Measurements from ENCODE around the gene AKAP13.

Gene AKAP13

DNA sequence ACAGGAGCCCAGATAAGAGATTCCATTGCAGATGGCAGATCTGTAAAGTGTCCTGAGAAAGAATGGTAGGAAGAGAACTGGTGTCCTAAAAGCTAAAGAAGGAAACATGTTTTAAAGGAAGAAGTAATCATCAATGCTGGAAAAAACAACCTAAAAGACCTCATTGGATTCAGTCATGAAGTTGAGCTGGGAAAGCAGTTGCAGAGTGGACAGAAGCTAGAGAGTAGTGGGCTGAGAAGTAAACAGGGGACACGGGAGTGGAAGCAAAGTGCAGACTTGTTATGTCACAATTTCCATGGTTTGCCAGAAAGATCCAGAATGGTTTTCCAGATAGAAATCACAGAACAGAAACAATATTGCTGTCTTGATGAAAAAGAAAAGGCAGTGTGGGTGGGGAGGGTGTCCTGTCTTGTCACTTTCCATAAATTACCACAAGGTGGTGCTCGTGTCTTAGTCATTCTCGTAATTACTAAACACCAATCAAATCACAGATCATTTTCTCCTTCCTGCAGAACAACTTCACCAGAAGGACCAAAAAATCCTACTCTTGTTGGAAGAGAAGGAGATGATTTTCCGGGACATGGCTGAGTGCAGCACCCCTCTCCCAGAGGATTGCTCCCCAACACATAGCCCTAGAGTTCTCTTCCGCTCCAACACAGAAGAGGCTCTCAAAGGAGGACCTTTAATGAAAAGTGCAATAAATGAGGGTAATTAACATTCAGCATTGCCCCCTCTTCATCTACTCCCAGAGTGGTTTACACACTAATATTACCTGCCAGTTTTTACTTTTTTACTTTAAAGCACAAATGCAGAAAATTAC lies 349.8 kb downstream of the AKAP13 start:
- H3K9me3 Mint-ChIP-seq: peaks cover 10% of the 10 kb centered on the region
- no peak overlapping the region for H3K4me3 Mint-ChIP-seq

DNA sequence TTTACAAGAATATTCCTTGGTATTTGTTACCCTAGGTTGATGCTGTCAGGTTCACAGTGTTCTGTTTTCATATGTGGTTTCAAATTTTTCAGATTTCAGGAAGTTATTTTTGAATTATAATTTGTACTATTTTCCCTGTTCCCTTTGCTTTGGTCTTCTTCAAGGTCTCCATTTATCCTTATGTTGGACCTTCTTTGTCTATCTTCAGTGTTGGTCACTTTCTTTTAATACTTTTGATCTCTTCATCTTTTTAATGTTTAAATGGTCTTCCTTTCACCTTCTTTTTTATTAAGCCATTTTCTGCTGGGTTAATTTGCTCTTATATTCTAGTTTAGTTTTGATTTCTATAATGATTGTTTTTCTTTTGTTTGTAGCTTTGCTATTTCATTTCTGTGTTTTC lies 353.0 kb downstream of the AKAP13 start:
- Mint-ChIP-seq H3K27ac (ENCODE audit: low read depth) (peak overlapping the region; percentile 93), H3K27me3 (no peaks in the 10 kb centered on the region), H3K4me3 (peak overlapping the region; percentile 9), H3K36me3 (ENCODE audit: insufficient read depth) (peaks cover 90% of the 10 kb centered on the region), H3K9me3 (peaks cover 10% of the 10 kb centered on the region), H3K4me1 (peaks cover 36% of the 10 kb centered on the region)
- ATAC-seq (replicated peaks; ENCODE audit: extremely low read depth, poor library complexity, severe bottlenecking) (no peak), DNase-seq (ENCODE audit: low spot score in 2 of 2) (no peak)

More for the DNA sequence above, 349.8 kb downstream of the AKAP13 start:
- peaks cover 88% of the 10 kb centered on the region for H3K36me3 Mint-ChIP-seq (ENCODE audit: insufficient read depth)
- peaks cover 34% of the 10 kb centered on the region for H3K4me1 Mint-ChIP-seq
- H3K27me3 Mint-ChIP-seq: no peaks in the 10 kb centered on the region
- peak overlapping the region; percentile 24 for H3K27ac Mint-ChIP-seq (ENCODE audit: low read depth)
- ATAC-seq (replicated peaks; ENCODE audit: extremely low read depth, poor library complexity, severe bottlenecking) (peak; percentile 75), DNase-seq (ENCODE audit: low spot score in 2 of 2) (peak in 1 of 2 donors; percentile 46)

DNA sequence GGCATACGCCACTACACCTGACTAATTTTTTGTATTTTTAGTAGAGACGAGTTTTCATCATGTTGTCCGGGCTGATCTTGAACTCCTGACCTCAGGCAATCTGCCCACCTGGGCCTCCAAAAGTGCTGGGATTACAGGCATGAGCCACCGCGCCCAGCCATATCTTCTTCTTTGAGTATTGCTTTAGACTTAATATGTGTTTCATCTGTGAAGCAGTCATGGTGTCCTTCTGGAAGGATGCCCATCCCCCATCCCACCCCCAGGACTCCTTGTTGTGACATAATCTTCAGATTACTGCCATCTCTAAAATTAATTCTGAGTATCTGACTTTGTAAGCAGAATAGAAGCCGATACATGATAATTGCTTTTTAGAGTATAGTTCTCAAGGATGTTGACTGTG lies 356.7 kb downstream of the AKAP13 start:
- Mint-ChIP-seq H3K27me3 (no peaks in the 10 kb centered on the region), H3K9me3 (peaks cover 10% of the 10 kb centered on the region), H3K27ac (ENCODE audit: low read depth) (no peak overlapping the region), H3K4me1 (peaks cover 26% of the 10 kb centered on the region), H3K4me3 (no peak overlapping the region), H3K36me3 (ENCODE audit: insufficient read depth) (peaks cover 92% of the 10 kb centered on the region)
- ATAC-seq (replicated peaks; ENCODE audit: extremely low read depth, poor library complexity, severe bottlenecking): no peak
- DNase-seq (ENCODE audit: low spot score in 2 of 2): no peak

DNA sequence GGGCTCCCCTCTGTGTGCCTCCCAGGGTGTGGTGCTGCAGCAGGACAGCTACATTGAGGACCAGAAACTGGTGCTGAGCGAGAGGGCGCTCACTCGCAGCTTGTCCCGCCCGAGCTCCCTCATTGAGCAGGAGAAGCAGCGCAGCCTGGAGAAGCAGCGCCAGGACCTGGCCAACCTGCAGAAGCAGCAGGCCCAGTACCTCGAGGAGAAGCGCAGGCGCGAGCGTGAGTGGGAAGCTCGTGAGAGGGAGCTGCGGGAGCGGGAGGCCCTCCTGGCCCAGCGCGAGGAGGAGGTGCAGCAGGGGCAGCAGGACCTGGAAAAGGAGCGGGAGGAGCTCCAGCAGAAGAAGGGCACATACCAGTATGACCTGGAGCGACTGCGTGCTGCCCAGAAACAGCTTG lies 360.6 kb downstream of the AKAP13 start:
- Mint-ChIP-seq H3K4me3 (no peak overlapping the region), H3K4me1 (peaks cover 6% of the 10 kb centered on the region), H3K27me3 (no peaks in the 10 kb centered on the region), H3K27ac (ENCODE audit: low read depth) (no peak overlapping the region), H3K36me3 (ENCODE audit: insufficient read depth) (peaks cover 95% of the 10 kb centered on the region), H3K9me3 (no peaks in the 10 kb centered on the region)
- DNase-seq (ENCODE audit: low spot score in 2 of 2): no peak
- ATAC-seq (replicated peaks; ENCODE audit: extremely low read depth, poor library complexity, severe bottlenecking): no peak

GRCh38 chr15:85741662-85742061 lies 361.3 kb downstream of the AKAP13 start:
- no peaks in the 10 kb centered on the region for H3K9me3 Mint-ChIP-seq
- H3K36me3 Mint-ChIP-seq (ENCODE audit: insufficient read depth): peaks cover 95% of the 10 kb centered on the region
- H3K4me1 Mint-ChIP-seq: peaks cover 6% of the 10 kb centered on the region
- H3K27ac Mint-ChIP-seq (ENCODE audit: low read depth): peak overlapping the region; percentile 73
- ATAC-seq (replicated peaks; ENCODE audit: extremely low read depth, poor library complexity, severe bottlenecking) (no peak), DNase-seq (ENCODE audit: low spot score in 2 of 2) (no peak)
- H3K27me3 Mint-ChIP-seq: no peaks in the 10 kb centered on the region
- no peak overlapping the region for H3K4me3 Mint-ChIP-seq

DNA sequence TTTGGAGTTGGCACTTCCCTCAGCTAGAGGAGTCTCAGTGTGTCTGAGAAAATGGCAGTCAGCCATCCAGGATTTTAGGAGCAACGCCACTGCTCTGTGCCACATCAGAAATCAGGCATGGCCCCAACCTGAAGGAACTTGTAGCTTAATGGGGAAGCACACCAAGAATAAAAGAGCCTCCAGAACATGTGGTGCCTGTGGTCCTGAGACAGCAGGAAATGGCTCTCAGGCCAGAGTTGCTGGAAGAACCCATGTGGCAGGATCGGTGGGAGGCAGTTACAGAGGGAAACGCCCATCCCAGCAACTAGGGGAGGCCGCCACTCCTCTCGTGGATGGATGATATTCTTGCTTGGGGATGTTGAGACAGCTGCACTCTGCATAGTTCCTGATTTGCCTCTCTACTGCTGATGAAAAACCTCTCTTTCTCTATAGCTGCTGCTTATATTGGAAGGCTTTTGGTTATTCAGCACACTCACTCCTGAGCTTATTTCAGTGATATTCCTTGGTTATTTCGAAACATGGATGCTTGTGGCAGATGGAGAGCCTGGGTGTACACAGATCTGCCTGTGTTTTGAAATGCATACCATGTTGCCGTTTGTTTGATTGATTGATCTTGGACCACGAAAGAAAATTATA lies 361.9 kb downstream of the AKAP13 start:
- Mint-ChIP-seq H3K27ac (ENCODE audit: low read depth) (peak overlapping the region; percentile 73), H3K9me3 (no peaks in the 10 kb centered on the region), H3K36me3 (ENCODE audit: insufficient read depth) (peaks cover 94% of the 10 kb centered on the region)

DNA sequence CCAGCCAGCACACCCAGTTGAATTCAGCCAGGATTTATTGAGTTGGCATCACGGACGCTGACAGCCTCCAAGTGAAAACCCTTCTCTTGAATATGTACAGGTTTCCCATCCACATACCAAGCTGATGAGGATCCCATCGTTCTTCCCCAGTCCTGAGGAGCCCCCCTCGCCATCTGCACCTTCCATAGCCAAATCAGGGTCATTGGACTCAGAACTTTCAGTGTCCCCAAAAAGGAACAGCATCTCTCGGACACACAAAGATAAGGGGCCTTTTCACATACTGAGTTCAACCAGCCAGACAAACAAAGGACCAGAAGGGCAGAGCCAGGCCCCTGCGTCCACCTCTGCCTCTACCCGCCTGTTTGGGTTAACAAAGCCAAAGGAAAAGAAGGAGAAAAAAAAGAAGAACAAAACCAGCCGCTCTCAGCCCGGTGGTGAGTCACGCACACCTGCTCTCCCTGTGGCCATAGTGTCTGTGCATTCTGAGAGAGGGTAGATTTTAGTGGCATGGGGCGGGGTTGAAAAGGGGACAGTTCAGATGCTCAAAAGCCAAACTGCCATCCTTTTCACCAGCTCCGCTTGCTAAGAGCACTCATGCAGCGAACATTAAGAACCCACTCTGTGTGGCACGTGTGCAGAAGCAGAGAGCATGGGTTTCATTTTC lies 363.1 kb downstream of the AKAP13 start:
- Mint-ChIP-seq H3K9me3 (no peaks in the 10 kb centered on the region), H3K4me3 (no peak overlapping the region), H3K27me3 (no peaks in the 10 kb centered on the region), H3K4me1 (peaks cover 6% of the 10 kb centered on the region), H3K36me3 (ENCODE audit: insufficient read depth) (peaks cover 90% of the 10 kb centered on the region), H3K27ac (ENCODE audit: low read depth) (peak overlapping the region; percentile 64)
- DNase-seq (ENCODE audit: low spot score in 2 of 2): no peak
- ATAC-seq (replicated peaks; ENCODE audit: extremely low read depth, poor library complexity, severe bottlenecking): no peak

More for the DNA sequence above, 361.9 kb downstream of the AKAP13 start:
- ATAC-seq (replicated peaks; ENCODE audit: extremely low read depth, poor library complexity, severe bottlenecking): no peak
- no peak for DNase-seq (ENCODE audit: low spot score in 2 of 2)
- Mint-ChIP-seq H3K4me1 (peaks cover 6% of the 10 kb centered on the region), H3K27me3 (no peaks in the 10 kb centered on the region), H3K4me3 (no peak overlapping the region)

- no peak for DNase-seq (ENCODE audit: low spot score in 2 of 2)
- ATAC-seq (replicated peaks; ENCODE audit: extremely low read depth, poor library complexity, severe bottlenecking): no peak
- H3K36me3 Mint-ChIP-seq (ENCODE audit: insufficient read depth): peaks cover 92% of the 10 kb centered on the region
- H3K27me3 Mint-ChIP-seq: no peaks in the 10 kb centered on the region
- peak overlapping the region; percentile 67 for H3K27ac Mint-ChIP-seq (ENCODE audit: low read depth)
- no peaks in the 10 kb centered on the region for H3K9me3 Mint-ChIP-seq
- H3K4me3 Mint-ChIP-seq: no peak overlapping the region
- H3K4me1 Mint-ChIP-seq: peaks cover 6% of the 10 kb centered on the region
Observed at GRCh38 chr15:85744579-85744978, 364.2 kb downstream of the AKAP13 start.

GRCh38 chr15:85745023-85745422 lies 364.6 kb downstream of the AKAP13 start:
- no peaks in the 10 kb centered on the region for H3K9me3 Mint-ChIP-seq
- DNase-seq (ENCODE audit: low spot score in 2 of 2) (no peak), ATAC-seq (replicated peaks; ENCODE audit: extremely low read depth, poor library complexity, severe bottlenecking) (no peak)
- peaks cover 87% of the 10 kb centered on the region for H3K36me3 Mint-ChIP-seq (ENCODE audit: insufficient read depth)
- H3K4me1 Mint-ChIP-seq: peaks cover 6% of the 10 kb centered on the region
- H3K27me3 Mint-ChIP-seq: no peaks in the 10 kb centered on the region
- no peak overlapping the region for H3K4me3 Mint-ChIP-seq
- peak overlapping the region; percentile 67 for H3K27ac Mint-ChIP-seq (ENCODE audit: low read depth)

- no peak for ATAC-seq (replicated peaks; ENCODE audit: extremely low read depth, poor library complexity, severe bottlenecking)
- Mint-ChIP-seq H3K36me3 (ENCODE audit: insufficient read depth) (peaks cover 84% of the 10 kb centered on the region), H3K27me3 (no peaks in the 10 kb centered on the region), H3K27ac (ENCODE audit: low read depth) (no peak overlapping the region), H3K4me3 (no peak overlapping the region), H3K9me3 (no peaks in the 10 kb centered on the region), H3K4me1 (peaks cover 8% of the 10 kb centered on the region)
- DNase-seq (ENCODE audit: low spot score in 2 of 2): no peak
Observed at GRCh38 chr15:85745525-85746150, 365.2 kb downstream of the AKAP13 start.

DNA sequence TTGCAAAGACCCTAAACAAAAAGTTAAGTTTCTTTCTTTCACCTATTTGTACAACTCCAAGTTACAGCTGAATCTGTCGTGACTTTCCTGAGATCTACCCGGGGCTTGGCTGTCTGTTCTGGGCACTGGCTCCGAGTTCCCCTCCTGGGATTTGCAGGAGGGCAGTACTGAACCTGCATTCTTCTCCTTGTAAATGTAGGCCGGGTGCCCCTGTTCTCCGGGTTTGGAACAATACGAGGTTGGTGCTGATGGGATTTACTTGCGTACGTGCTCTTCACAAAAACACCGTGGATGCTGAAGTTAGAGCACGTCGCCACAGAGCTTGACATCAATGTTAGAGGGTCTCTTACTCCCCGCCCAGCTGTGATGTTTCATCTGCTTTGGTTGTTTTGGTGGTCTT lies 366.2 kb downstream of the AKAP13 start:
- H3K9me3 Mint-ChIP-seq: no peaks in the 10 kb centered on the region
- DNase-seq (ENCODE audit: low spot score in 2 of 2): no peak
- ATAC-seq (replicated peaks; ENCODE audit: extremely low read depth, poor library complexity, severe bottlenecking): no peak
- H3K4me3 Mint-ChIP-seq: no peak overlapping the region
- peaks cover 78% of the 10 kb centered on the region for H3K36me3 Mint-ChIP-seq (ENCODE audit: insufficient read depth)
- H3K4me1 Mint-ChIP-seq: peaks cover 18% of the 10 kb centered on the region
- no peaks in the 10 kb centered on the region for H3K27me3 Mint-ChIP-seq
- no peak overlapping the region for H3K27ac Mint-ChIP-seq (ENCODE audit: low read depth)

- H3K36me3 Mint-ChIP-seq (ENCODE audit: insufficient read depth): peaks cover 63% of the 10 kb centered on the region
- H3K27me3 Mint-ChIP-seq: no peaks in the 10 kb centered on the region
- no peak overlapping the region for H3K27ac Mint-ChIP-seq (ENCODE audit: low read depth)
- no peaks in the 10 kb centered on the region for H3K9me3 Mint-ChIP-seq
- H3K4me3 Mint-ChIP-seq: no peak overlapping the region
- ATAC-seq (replicated peaks; ENCODE audit: extremely low read depth, poor library complexity, severe bottlenecking): no peak
- no peak for DNase-seq (ENCODE audit: low spot score in 2 of 2)
- peaks cover 14% of the 10 kb centered on the region for H3K4me1 Mint-ChIP-seq
Observed at GRCh38 chr15:85748176-85748575, 367.8 kb downstream of the AKAP13 start.
